ENCODE measurements around the gene SUV39H1. TPM values are rescaled to one million over a fixed set of nuclear protein-coding genes. Genes with fewer than 3 reads are reported as not detected.

The SUV39H1 gene
- total and polyA plus RNA-seq, 2 experiments from 2014 or later = 6.0 to 6.8 TPM

DNA sequence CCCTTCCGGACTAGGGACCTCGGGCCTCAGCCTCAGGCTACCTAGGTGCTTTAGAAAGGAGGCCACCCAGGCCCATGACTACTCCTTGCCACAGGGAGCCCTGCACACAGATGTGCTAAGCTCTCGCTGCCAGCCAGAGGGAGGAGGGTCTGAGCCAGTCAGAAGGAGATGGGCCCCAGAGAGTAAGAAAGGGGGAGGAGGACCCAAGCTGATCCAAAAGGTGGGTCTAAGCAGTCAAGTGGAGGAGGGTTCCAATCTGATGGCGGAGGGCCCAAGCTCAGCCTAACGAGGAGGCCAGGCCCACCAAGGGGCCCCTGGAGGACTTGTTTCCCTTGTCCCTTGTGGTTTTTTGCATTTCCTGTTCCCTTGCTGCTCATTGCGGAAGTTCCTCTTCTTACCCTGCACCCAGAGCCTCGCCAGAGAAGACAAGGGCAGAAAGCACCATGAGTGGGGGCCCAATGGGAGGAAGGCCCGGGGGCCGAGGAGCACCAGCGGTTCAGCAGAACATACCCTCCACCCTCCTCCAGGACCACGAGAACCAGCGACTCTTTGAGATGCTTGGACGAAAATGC lies 13.0 kb upstream of the SUV39H1 start, which contains the start of gene WAS:
WAS (plus strand) TSS at position 389 of the 572 bp plus-strand sequence; CDS start at position 444, 55 bp downstream.
- Histone ChIP-seq H3K4me1 (ENCODE audit: insufficient read depth) (no peaks in the 10 kb centered on the region), H3K4me3 (no peak within 1 kb of the TSS), H3F3A (ENCODE audit: insufficient read depth) (no peaks in the 10 kb centered on the region), H3K9me3 (ENCODE audit: low read depth) (no peaks in the 10 kb centered on the region), H2AFZ (no peak within 1 kb of the TSS), H3K4me2 (ENCODE audit: unreplicated experiment) (no peak within 1 kb of the TSS), H3K9ac (no peak within 1 kb of the TSS), H4K20me1 (ENCODE audit: insufficient read depth) (no peaks in the 10 kb centered on the region), H3K79me2 (ENCODE audit: insufficient read depth) (no peaks in the 10 kb centered on the region), H3K27ac (no peak within 1 kb of the TSS), H3K36me3 (ENCODE audit: low read depth) (no peaks in the 10 kb centered on the region), H3K9me2 (ENCODE audit: insufficient read depth) (no peaks in the 10 kb centered on the region), H3K27me3 (replicated peaks; ENCODE audit: insufficient read depth) (no peaks in the 10 kb centered on the region)
- in situ Hi-C loops (cut with MboI) = no loop called here
- no peak for TF ChIP-seq EZH2 (IDR thresholded peaks at IDR 0.05; ENCODE audit: insufficient read depth, poor library complexity, severe bottlenecking)
- no peak for TF ChIP-seq EZH2phosphoT487 (IDR thresholded peaks at IDR 0.05; ENCODE audit: insufficient read depth, low read depth)
- 63 to 70% methylated on average over 12 to 13 of the region's 13 CpGs for WGBS, 2 experiments (ENCODE audit: low coverage in 1 of 2, low lambda C conversion rate in 2 of 2, missing lambda C conversion rate in 2 of 2)
- DNase-seq = no peak

DNA sequence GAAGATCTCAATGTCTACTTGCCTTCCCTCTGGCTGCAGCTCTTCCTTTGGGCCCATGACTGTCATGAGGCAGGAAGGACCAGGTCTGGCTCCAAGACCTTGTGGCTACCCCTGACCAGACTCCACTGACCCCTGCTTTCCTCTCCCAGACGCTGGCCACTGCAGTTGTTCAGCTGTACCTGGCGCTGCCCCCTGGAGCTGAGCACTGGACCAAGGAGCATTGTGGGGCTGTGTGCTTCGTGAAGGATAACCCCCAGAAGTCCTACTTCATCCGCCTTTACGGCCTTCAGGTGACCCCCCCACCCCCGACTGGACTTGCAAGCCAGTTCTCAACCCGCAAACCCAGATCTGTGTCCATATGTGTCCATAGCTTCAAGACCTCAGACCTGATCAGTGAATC lies 12.4 kb upstream of the SUV39H1 start:
- Histone ChIP-seq H3K4me2 (ENCODE audit: unreplicated experiment) (no peak overlapping the region), H3K9me2 (ENCODE audit: insufficient read depth) (no peaks in the 10 kb centered on the region), H2AFZ (no peak overlapping the region), H3K4me3 (no peak overlapping the region), H3F3A (ENCODE audit: insufficient read depth) (no peaks in the 10 kb centered on the region), H4K20me1 (ENCODE audit: insufficient read depth) (no peaks in the 10 kb centered on the region), H3K36me3 (ENCODE audit: low read depth) (no peaks in the 10 kb centered on the region), H3K4me1 (ENCODE audit: insufficient read depth) (no peaks in the 10 kb centered on the region), H3K9me3 (ENCODE audit: low read depth) (no peaks in the 10 kb centered on the region), H3K27me3 (replicated peaks; ENCODE audit: insufficient read depth) (no peaks in the 10 kb centered on the region), H3K27ac (no peak overlapping the region), H3K79me2 (ENCODE audit: insufficient read depth) (no peaks in the 10 kb centered on the region), H3K9ac (no peak overlapping the region)
- no peak for TF ChIP-seq EZH2 (IDR thresholded peaks at IDR 0.05; ENCODE audit: insufficient read depth, poor library complexity, severe bottlenecking)
- TF ChIP-seq EZH2phosphoT487 (IDR thresholded peaks at IDR 0.05; ENCODE audit: insufficient read depth, low read depth) = no peak
- WGBS, 2 experiments (ENCODE audit: low coverage in 1 of 2, low lambda C conversion rate in 2 of 2, missing lambda C conversion rate in 2 of 2) = 47 to 68% methylated on average over 3 to 6 of the region's 7 CpGs
- DNase-seq = no peak
- in situ Hi-C loops (cut with MboI) = no loop called here

DNA sequence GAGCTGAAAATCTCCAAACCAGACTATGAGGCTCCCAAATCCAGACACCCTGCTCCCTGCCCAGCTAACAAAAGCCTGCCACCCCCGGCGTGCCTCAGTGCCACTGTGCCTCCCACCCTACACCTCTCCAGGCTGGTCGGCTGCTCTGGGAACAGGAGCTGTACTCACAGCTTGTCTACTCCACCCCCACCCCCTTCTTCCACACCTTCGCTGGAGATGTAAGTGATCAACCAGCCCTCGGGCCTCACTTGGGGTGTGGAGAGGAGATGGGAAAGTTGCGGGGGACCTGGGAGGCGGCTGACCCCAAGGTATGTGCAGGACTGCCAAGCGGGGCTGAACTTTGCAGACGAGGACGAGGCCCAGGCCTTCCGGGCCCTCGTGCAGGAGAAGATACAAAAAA lies 11.1 kb upstream of the SUV39H1 start:
- TF ChIP-seq EZH2phosphoT487 (IDR thresholded peaks at IDR 0.05; ENCODE audit: insufficient read depth, low read depth) = no peak
- no peak for TF ChIP-seq EZH2 (IDR thresholded peaks at IDR 0.05; ENCODE audit: insufficient read depth, poor library complexity, severe bottlenecking)
- H3K4me1 ChIP-seq (ENCODE audit: insufficient read depth) = no peaks in the 10 kb centered on the region
- no peaks in the 10 kb centered on the region for H3K36me3 ChIP-seq (ENCODE audit: low read depth)
- no peak overlapping the region for H3K27ac ChIP-seq
- WGBS, 2 experiments (ENCODE audit: low coverage in 1 of 2, low lambda C conversion rate in 2 of 2, missing lambda C conversion rate in 2 of 2) = 48% methylated on average over 12 of the region's 12 CpGs; no CpG with 5 or more reads in 1 of the 2 experiments
- H3K9ac ChIP-seq = no peak overlapping the region
- no peak for DNase-seq
- no peaks in the 10 kb centered on the region for H3K27me3 ChIP-seq (replicated peaks; ENCODE audit: insufficient read depth)
- H3F3A ChIP-seq (ENCODE audit: insufficient read depth) = no peaks in the 10 kb centered on the region
- no peaks in the 10 kb centered on the region for H3K9me3 ChIP-seq (ENCODE audit: low read depth)
- no peaks in the 10 kb centered on the region for H3K79me2 ChIP-seq (ENCODE audit: insufficient read depth)
- no peak overlapping the region for H3K4me3 ChIP-seq
- no peak overlapping the region for H2AFZ ChIP-seq
- H3K4me2 ChIP-seq (ENCODE audit: unreplicated experiment) = no peak overlapping the region
- H3K9me2 ChIP-seq (ENCODE audit: insufficient read depth) = no peaks in the 10 kb centered on the region
- in situ Hi-C loops (cut with MboI) = no loop called here
- no peaks in the 10 kb centered on the region for H4K20me1 ChIP-seq (ENCODE audit: insufficient read depth)

DNA sequence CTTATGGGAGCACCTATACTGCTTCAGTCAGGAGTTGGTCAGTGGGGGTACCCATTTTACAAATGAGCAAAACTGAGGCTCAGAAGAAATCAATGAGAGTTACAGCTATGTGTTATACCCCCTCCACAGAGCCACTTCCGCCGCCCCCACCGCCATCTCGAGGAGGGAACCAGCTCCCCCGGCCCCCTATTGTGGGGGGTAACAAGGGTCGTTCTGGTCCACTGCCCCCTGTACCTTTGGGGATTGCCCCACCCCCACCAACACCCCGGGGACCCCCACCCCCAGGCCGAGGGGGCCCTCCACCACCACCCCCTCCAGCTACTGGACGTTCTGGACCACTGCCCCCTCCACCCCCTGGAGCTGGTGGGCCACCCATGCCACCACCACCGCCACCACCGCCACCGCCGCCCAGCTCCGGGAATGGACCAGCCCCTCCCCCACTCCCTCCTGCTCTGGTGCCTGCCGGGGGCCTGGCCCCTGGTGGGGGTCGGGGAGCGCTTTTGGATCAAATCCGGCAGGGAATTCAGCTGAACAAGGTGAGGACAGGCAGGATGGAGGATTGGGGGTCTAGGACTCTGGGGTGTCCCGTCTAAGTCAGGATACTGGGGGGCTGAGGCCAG lies 7.9 kb upstream of the SUV39H1 start:
- Histone ChIP-seq H3K9me2 (ENCODE audit: insufficient read depth) (no peaks in the 10 kb centered on the region), H3K27ac (no peak overlapping the region), H3K9ac (no peak overlapping the region), H3K4me1 (ENCODE audit: insufficient read depth) (no peaks in the 10 kb centered on the region), H3K79me2 (ENCODE audit: insufficient read depth) (no peaks in the 10 kb centered on the region), H3K36me3 (ENCODE audit: low read depth) (no peaks in the 10 kb centered on the region), H3K9me3 (ENCODE audit: low read depth) (no peaks in the 10 kb centered on the region), H4K20me1 (ENCODE audit: insufficient read depth) (no peaks in the 10 kb centered on the region), H3K4me3 (no peak overlapping the region), H3K4me2 (ENCODE audit: unreplicated experiment) (no peak overlapping the region), H2AFZ (no peak overlapping the region), H3K27me3 (replicated peaks; ENCODE audit: insufficient read depth) (no peaks in the 10 kb centered on the region), H3F3A (ENCODE audit: insufficient read depth) (no peaks in the 10 kb centered on the region)
- WGBS, 2 experiments (ENCODE audit: low coverage in 1 of 2, low lambda C conversion rate in 2 of 2, missing lambda C conversion rate in 2 of 2) = 17 to 18% methylated on average over 7 to 19 of the region's 19 CpGs
- TF ChIP-seq EZH2phosphoT487 (IDR thresholded peaks at IDR 0.05; ENCODE audit: insufficient read depth, low read depth) (no peak), EZH2 (IDR thresholded peaks at IDR 0.05; ENCODE audit: insufficient read depth, poor library complexity, severe bottlenecking) (no peak)
- in situ Hi-C loops (cut with MboI) = no loop called here
- no peak for DNase-seq
